HEK293 (cell line): ENCODE results near the gene MAD2L1BP.

Experiments
- CTCF ChIA-PET: fragments of 350-600 bp; formaldehyde crosslinking; extraction: SDS; loops from one replicate; lab custom pipeline; 2021; ENCODE audit warnings: antibody characterized with exemption; lab: Yijun Ruan, JAX
- POLR2A ChIA-PET: fragments of 300-600 bp; formaldehyde crosslinking; extraction: SDS; loops from one replicate; lab custom pipeline; 2020; ENCODE audit warnings: antibody characterized with exemption, inconsistent platforms; lab: Yijun Ruan, JAX
- H3K27ac ChIP-seq: fragments of 200-500 bp; sonication (Bioruptor generic); 2 replicates; pipeline ENCODE4 v1.5.1; 2014; ENCODE audit warnings: low read depth, low read length, control low read depth, inconsistent platforms; ENCODE audit errors: extremely low read depth
- H3K36me3 ChIP-seq, 2 experiments: fragments of 200-500 bp in 1 of 2; sonication (Bioruptor generic) in 1 of 2; 1 replicate in 1 of 2; 2 replicates in 1 of 2; pipeline ENCODE4 v1.5.1; 2014 to 2017; ENCODE audit warnings: inconsistent platforms in 2 of 2, low read length in 2 of 2; ENCODE audit not compliant: control insufficient read depth in 2 of 2, insufficient read depth in 1 of 2
- H3K4me1 ChIP-seq: fragments of 200-500 bp; sonication (Bioruptor generic); 2 replicates; pipeline ENCODE4 v1.5.1; 2014; ENCODE audit warnings: mild to moderate bottlenecking, low read length, inconsistent platforms; ENCODE audit not compliant: control insufficient read depth, insufficient read depth
- H3K4me3 ChIP-seq: 2 replicates; pipeline ENCODE4 v1.5.1; 2011; ENCODE audit warnings: low read depth, mild to moderate bottlenecking, control low read depth, low read length, moderate library complexity
- H3K9me3 ChIP-seq: fragments of 200-500 bp; sonication (Bioruptor generic); 2 replicates; pipeline ENCODE4 v1.5.1; 2014; ENCODE audit warnings: low read depth, low read length, inconsistent platforms; ENCODE audit not compliant: control insufficient read depth, insufficient read depth
- KLF1 ChIP-seq: fragments of 450-650 bp; formaldehyde crosslinking; IDR thresholded peaks from 2 replicates; pipeline ENCODE4 v1.5.1; 2016; ENCODE audit warnings: missing biosample characterization, missing genetic modification characterization
- PRDM1 ChIP-seq: fragments of 450-650 bp; formaldehyde crosslinking; IDR thresholded peaks from 2 replicates; pipeline ENCODE4; 2016; ENCODE audit warnings: missing biosample characterization, missing genetic modification characterization
- SP7 ChIP-seq: fragments of 450-650 bp; formaldehyde crosslinking; IDR thresholded peaks from 2 replicates; pipeline ENCODE4 v1.5.1; 2016; ENCODE audit warnings: missing biosample characterization, missing genetic modification characterization
- WT1 ChIP-seq: fragments of 450-650 bp; formaldehyde crosslinking; IDR thresholded peaks from 2 replicates; pipeline ENCODE4 v1.5.1; 2016; ENCODE audit warnings: missing biosample characterization, missing genetic modification characterization
- ZFHX2 ChIP-seq: fragments of 450-650 bp; formaldehyde crosslinking; conservative IDR thresholded peaks from 2 replicates; pipeline ENCODE4 v1.5.1; 2016; ENCODE audit warnings: missing biosample characterization, missing genetic modification characterization
- ZNF121 ChIP-seq: fragments of 450-650 bp; formaldehyde crosslinking; IDR thresholded peaks from 2 replicates; pipeline ENCODE4 v1.5.1; 2016; ENCODE audit warnings: missing biosample characterization, missing genetic modification characterization
- ZNF16 ChIP-seq: fragments of 450-650 bp; formaldehyde crosslinking; IDR thresholded peaks from 2 replicates; pipeline ENCODE4 v1.5.1; 2016; ENCODE audit warnings: low read depth, missing biosample characterization, missing genetic modification characterization
- ZNF239 ChIP-seq: fragments of 450-650 bp; formaldehyde crosslinking; IDR thresholded peaks from 2 replicates; pipeline ENCODE4 v1.5.1; 2016; ENCODE audit warnings: missing biosample characterization, missing genetic modification characterization
- ZNF426 ChIP-seq: fragments of 450-650 bp; formaldehyde crosslinking; IDR thresholded peaks from 2 replicates; pipeline ENCODE4 v1.5.1; 2017; ENCODE audit warnings: missing biosample characterization, missing genetic modification characterization, mild to moderate bottlenecking, inconsistent platforms, moderate library complexity
- ZNF585B ChIP-seq: fragments of 450-650 bp; formaldehyde crosslinking; IDR thresholded peaks from 2 replicates; pipeline ENCODE4 v1.5.1; 2016; ENCODE audit warnings: missing biosample characterization, missing genetic modification characterization
- TF ChIP-seq, protein P1 (sequence below): fragments of 450-650 bp; formaldehyde crosslinking; IDR thresholded peaks from 2 replicates; pipeline ENCODE4 v1.5.1; 2017; ENCODE audit warnings: missing biosample characterization, mild to moderate bottlenecking, missing genetic modification characterization, moderate library complexity
- TF ChIP-seq, protein P2 (sequence below): fragments of 450-650 bp; IDR thresholded peaks from 2 replicates; pipeline ENCODE4 v1.5.1; 2018; ENCODE audit warnings: missing biosample characterization, missing genetic modification characterization
- TF ChIP-seq, protein P3 (sequence below): fragments of 450-650 bp; formaldehyde crosslinking; IDR thresholded peaks from 2 replicates; pipeline ENCODE4; 2016; ENCODE audit warnings: missing biosample characterization, missing genetic modification characterization
- TF ChIP-seq, protein P4 (sequence below): fragments of 450-650 bp; formaldehyde crosslinking; IDR thresholded peaks from 2 replicates; pipeline ENCODE4 v1.5.1; 2017; ENCODE audit warnings: missing biosample characterization, missing genetic modification characterization
- TF ChIP-seq, protein P5 (sequence below): fragments of 450-650 bp; formaldehyde crosslinking; IDR thresholded peaks from 2 replicates; pipeline ENCODE4 v1.5.1; 2016; ENCODE audit warnings: missing biosample characterization, missing genetic modification characterization
- TF ChIP-seq, protein P6 (sequence below): fragments of 450-650 bp; formaldehyde crosslinking; IDR thresholded peaks from 2 replicates; pipeline ENCODE4 v1.5.1; 2016; ENCODE audit warnings: missing biosample characterization, missing genetic modification characterization

The MAD2L1BP gene

DNA sequence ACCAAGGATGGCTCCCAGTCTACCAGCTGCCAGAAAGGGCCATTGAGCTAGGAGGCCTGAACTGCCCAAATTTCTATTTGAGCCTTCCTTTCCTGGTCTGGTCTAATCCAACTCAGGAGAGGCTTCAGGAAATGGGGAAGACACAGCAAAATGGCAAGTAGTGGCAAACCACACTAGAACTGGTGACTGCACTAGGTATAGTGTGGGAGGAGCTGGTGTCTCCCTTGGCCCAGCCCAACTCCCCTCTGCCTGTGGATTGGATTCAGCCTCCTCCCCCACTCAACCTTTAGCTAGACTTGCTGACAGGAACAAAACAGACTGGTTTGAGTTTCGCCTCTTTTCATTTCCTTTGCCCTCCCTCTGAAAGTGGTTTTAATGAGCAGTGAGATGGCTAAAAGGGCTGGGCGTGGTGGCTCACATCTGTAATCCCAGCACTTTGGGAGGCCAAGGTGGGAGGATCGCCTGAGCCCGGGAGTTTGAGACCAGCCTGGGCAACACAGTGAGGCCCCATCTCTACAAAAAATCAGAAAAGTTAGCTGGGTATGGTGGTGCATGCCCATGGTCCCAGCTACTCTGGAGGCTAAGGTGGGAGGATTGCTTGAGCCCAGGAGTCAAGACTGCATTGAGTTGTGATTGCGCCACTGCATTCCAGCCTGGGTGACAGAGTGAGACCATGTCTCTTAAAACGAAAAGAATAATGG is 34.4 kb downstream of the MAD2L1BP start:
- peaks cover 3% of the 10 kb centered on the region; the same call in 1 of the 2 replicates for H3K4me1 ChIP-seq
- no peak overlapping the region for H3K4me3 ChIP-seq
- TF ChIP-seq ZFHX2 (peak; percentile 39; the same call in 1 of the 2 replicates), ZNF585B (no peak), KLF1 (tag by site-specific recombination) (peak; percentile 71), SP7 (tag by site-specific recombination) (peak; percentile 42; the same call in 1 of the 2 replicates), ZNF121 (tag by site-specific recombination) (peak; percentile 97), ZNF16 (tag by site-specific recombination) (no peak), ZNF426 (tag by site-specific recombination) (no peak), ZNF239 (tag by site-specific recombination) (no peak), PRDM1 (tag by site-specific recombination) (peak; percentile 46; the same call in 1 of the 2 replicates), WT1 (tag by site-specific recombination) (peak; percentile 58; the same call in 1 of the 2 replicates)
- TF ChIP-seq, protein P1, sequence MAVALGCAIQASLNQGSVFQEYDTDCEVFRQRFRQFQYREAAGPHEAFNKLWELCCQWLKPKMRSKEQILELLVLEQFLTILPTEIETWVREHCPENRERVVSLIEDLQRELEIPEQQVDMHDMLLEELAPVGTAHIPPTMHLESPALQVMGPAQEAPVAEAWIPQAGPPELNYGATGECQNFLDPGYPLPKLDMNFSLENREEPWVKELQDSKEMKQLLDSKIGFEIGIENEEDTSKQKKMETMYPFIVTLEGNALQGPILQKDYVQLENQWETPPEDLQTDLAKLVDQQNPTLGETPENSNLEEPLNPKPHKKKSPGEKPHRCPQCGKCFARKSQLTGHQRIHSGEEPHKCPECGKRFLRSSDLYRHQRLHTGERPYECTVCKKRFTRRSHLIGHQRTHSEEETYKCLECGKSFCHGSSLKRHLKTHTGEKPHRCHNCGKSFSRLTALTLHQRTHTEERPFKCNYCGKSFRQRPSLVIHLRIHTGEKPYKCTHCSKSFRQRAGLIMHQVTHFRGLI (tag by site-specific recombination): peak; percentile 78
- TF ChIP-seq, protein P2, sequence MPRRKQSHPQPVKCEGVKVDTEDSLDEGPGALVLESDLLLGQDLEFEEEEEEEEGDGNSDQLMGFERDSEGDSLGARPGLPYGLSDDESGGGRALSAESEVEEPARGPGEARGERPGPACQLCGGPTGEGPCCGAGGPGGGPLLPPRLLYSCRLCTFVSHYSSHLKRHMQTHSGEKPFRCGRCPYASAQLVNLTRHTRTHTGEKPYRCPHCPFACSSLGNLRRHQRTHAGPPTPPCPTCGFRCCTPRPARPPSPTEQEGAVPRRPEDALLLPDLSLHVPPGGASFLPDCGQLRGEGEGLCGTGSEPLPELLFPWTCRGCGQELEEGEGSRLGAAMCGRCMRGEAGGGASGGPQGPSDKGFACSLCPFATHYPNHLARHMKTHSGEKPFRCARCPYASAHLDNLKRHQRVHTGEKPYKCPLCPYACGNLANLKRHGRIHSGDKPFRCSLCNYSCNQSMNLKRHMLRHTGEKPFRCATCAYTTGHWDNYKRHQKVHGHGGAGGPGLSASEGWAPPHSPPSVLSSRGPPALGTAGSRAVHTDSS (tag by site-specific recombination): no peak
- TF ChIP-seq, protein P3, sequence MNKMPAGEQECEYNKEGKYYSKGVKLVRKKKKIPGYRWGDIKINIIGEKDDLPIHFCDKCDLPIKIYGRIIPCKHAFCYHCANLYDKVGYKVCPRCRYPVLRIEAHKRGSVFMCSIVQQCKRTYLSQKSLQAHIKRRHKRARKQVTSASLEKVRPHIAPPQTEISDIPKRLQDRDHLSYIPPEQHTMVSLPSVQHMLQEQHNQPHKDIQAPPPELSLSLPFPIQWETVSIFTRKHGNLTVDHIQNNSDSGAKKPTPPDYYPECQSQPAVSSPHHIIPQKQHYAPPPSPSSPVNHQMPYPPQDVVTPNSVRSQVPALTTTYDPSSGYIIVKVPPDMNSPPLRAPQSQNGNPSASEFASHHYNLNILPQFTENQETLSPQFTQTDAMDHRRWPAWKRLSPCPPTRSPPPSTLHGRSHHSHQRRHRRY (tag by site-specific recombination): no peak
- TF ChIP-seq, protein P4, sequence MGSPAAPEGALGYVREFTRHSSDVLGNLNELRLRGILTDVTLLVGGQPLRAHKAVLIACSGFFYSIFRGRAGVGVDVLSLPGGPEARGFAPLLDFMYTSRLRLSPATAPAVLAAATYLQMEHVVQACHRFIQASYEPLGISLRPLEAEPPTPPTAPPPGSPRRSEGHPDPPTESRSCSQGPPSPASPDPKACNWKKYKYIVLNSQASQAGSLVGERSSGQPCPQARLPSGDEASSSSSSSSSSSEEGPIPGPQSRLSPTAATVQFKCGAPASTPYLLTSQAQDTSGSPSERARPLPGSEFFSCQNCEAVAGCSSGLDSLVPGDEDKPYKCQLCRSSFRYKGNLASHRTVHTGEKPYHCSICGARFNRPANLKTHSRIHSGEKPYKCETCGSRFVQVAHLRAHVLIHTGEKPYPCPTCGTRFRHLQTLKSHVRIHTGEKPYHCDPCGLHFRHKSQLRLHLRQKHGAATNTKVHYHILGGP (tag by site-specific recombination): no peak
- TF ChIP-seq, protein P5, sequence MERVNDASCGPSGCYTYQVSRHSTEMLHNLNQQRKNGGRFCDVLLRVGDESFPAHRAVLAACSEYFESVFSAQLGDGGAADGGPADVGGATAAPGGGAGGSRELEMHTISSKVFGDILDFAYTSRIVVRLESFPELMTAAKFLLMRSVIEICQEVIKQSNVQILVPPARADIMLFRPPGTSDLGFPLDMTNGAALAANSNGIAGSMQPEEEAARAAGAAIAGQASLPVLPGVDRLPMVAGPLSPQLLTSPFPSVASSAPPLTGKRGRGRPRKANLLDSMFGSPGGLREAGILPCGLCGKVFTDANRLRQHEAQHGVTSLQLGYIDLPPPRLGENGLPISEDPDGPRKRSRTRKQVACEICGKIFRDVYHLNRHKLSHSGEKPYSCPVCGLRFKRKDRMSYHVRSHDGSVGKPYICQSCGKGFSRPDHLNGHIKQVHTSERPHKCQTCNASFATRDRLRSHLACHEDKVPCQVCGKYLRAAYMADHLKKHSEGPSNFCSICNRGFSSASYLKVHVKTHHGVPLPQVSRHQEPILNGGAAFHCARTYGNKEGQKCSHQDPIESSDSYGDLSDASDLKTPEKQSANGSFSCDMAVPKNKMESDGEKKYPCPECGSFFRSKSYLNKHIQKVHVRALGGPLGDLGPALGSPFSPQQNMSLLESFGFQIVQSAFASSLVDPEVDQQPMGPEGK: 0 out of 2 replicates have a peak, but pooled peaks have one; percentile 22
- TF ChIP-seq, protein P6, sequence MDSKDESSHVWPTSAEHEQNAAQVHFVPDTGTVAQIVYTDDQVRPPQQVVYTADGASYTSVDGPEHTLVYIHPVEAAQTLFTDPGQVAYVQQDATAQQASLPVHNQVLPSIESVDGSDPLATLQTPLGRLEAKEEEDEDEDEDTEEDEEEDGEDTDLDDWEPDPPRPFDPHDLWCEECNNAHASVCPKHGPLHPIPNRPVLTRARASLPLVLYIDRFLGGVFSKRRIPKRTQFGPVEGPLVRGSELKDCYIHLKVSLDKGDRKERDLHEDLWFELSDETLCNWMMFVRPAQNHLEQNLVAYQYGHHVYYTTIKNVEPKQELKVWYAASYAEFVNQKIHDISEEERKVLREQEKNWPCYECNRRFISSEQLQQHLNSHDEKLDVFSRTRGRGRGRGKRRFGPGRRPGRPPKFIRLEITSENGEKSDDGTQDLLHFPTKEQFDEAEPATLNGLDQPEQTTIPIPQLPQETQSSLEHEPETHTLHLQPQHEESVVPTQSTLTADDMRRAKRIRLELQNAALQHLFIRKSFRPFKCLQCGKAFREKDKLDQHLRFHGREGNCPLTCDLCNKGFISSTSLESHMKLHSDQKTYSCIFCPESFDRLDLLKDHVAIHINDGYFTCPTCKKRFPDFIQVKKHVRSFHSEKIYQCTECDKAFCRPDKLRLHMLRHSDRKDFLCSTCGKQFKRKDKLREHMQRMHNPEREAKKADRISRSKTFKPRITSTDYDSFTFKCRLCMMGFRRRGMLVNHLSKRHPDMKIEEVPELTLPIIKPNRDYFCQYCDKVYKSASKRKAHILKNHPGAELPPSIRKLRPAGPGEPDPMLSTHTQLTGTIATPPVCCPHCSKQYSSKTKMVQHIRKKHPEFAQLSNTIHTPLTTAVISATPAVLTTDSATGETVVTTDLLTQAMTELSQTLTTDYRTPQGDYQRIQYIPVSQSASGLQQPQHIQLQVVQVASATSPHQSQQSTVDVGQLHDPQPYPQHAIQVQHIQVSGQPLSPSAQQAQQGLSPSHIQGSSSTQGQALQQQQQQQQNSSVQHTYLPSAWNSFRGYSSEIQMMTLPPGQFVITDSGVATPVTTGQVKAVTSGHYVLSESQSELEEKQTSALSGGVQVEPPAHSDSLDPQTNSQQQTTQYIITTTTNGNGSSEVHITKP (tag by site-specific recombination): peak; percentile 98
- TF ChIP-seq, all 188 proteins: peak for 9
- no peak overlapping the region for H3K27ac ChIP-seq
- ChIA-PET CTCF (interaction anchor here (0.6 to 7.2 kb wide), 18 partner anchors 8 to 409 kb away, joined by 3 to 101 read pairs (median 4); partner anchors contain the start of genes MRPS18A, RSPH9 and VEGFA), POLR2A (interaction anchor here (0.5 to 4.6 kb wide), 9 partner anchors 14 to 429 kb away, joined by 3 to 36 read pairs (median 4); partner anchors contain the start of genes GTPBP2, MRPS18A and VEGFA)
- H3K9me3 ChIP-seq: no peaks in the 10 kb centered on the region
- H3K36me3 ChIP-seq: peaks cover 3 to 47% of the 10 kb centered on the region in 2 experiments; a peak in 2 of 3 replicates
